ENCODE results near the gene KDM6B.

Gene KDM6B

DNA sequence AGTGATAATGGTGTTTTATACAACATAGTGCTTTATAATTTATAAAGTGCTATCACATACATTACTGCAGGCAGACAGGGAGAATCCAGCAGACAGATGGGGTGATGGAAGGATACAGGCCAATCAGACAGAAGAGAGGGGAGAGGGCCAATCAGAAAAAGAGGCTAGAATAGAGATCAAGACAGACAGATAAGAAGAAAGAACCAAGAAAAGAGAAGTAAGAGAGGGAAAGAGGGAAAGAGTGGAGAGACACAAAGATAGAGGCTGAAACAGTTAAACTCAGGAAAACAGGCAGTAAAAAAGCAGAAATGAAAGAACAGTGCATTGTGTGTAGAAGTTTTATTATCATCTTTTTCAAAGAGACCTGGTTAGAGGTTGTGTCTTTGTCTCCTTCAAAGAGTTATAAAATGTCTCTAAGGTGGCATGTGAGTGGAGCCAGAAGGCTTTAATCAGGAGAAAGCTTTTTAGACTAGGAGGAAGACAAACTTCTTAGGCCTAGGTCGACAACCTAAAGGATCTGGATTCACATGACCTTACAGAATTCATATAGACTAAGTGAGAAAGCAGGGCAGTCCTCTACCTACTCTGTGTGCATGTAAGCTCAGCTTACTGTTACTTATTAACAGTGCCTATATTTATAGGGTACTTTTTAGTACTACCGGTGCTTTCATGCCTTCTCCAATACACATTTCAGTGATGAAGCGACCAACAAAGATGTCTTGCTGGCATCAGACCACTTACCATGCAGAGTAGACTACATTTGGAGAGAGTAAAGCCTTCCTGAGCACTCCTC is 46.3 kb downstream of the KDM6B start:
- no peak for TF ChIP-seq POLR2A (IDR thresholded peaks at IDR 0.05; ENCODE audit: low read length)
- no peak for TF ChIP-seq GATA1 (IDR thresholded peaks at IDR 0.05; ENCODE audit: low read depth, low read length)
- DNase-seq: peak in 1 of 2 experiments; percentile 6

DNA sequence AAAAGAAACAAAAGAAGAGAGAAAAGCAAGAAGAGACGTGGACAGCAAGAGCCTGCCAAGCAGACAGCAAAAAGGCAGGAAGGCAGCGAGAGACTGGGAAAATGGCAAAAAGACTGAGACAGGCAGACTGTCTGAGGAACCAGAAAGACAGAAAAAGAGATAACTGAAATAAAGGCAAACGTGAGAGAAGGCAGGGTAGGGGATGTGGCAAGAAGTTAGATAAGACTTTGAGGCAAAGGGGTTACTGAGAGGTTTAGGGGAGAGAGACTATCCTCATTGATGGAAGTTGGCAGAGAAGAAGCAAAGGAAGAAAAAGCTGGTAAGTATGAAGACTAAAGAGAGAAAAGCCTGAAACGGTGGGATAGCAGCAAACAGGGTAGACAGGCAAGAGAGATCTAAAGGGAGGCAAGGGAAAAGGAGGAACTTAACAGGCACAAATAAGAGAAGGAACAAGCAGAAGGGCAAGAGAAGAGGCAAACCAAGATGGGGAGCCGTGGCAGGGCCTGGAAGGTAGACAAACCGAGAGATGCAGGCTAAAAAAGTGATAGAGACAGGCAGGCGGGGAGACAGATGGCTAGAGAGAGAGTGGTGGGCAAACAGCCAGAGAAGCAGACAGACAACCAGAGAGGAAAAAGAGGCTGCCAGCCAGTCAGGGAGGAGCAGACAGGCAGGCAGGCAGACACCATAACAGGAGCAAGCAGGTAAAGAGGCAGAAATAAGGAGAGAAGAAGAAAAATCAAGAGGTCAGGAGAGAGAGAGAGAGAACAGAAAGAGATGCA is 47.4 kb downstream of the KDM6B start:
- TF ChIP-seq POLR2A (IDR thresholded peaks at IDR 0.05; ENCODE audit: low read length) (no peak), GATA1 (IDR thresholded peaks at IDR 0.05; ENCODE audit: low read depth, low read length) (no peak)
- peak; percentile 23 to 42 for DNase-seq

DNA sequence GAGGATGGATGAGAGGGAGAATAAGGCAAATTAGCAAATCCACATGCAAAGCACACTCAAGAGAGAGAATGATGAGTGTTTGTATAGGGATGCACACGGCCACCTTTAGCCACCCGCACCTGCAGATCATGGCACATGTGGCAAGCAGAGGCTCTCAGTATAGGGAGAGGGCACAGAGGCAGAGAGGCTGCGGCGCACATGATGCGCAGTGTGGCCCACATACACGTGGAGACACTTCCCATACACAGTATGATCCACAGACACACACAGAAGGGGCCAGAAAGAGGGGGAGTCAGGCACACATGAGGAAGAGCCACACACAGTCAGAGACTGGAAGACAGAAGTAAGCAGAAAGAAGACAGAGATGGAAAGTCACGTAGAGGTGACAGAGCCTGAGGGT is 48.1 kb downstream of the KDM6B start:
- no peak for TF ChIP-seq GATA1 (IDR thresholded peaks at IDR 0.05; ENCODE audit: low read depth, low read length)
- TF ChIP-seq POLR2A (IDR thresholded peaks at IDR 0.05; ENCODE audit: low read length): no peak
- DNase-seq: no peak

DNA sequence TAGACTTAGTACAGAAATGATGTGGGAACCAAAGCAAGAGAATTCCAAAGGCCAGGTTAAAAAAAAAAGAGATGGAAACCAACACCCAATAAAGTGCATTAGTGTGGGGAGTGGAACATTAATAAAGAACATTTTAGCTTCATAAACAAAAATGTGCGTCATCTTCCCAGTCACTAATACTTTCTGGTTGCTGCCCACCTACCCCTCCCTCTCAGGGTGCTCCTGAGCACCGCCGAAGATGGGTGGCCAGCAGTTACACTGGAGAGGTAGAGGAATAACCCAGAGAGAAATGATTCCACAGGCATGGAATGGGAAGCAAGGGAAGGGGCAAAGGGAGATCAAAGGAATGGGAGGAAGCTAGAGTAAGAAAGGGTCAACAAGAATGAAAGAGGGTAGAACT is 48.6 kb downstream of the KDM6B start:
- no peak for DNase-seq
- TF ChIP-seq POLR2A (IDR thresholded peaks at IDR 0.05; ENCODE audit: low read length): no peak
